ENCODE results near the gene LENEP.
"Not testable (repeated sequence)": the region's sequence is repeated elsewhere in the genome, so short reads cannot be mapped to it uniquely, and the experiment has no call there.

The LENEP gene

GRCh38 chr1:154970631-154971340 is 22.6 kb upstream of the LENEP start, which contains the start of gene SHC1:
TSS of gene SHC1 (minus strand) at chr1:154970747. CDS start at chr1:154970526, 221 bp downstream.
- Histone ChIP-seq H3K4me3 (ENCODE audit: low read length) (peak within 1 kb of the TSS; percentile 71), H3K9ac (ENCODE audit: low read depth, low read length) (peak within 1 kb of the TSS; percentile 73), H3K27me3 (ENCODE audit: insufficient read depth, low read length) (no peaks in the 10 kb centered on the region), H3K9me3 (ENCODE audit: insufficient read depth, low read depth, low read length) (no peaks in the 10 kb centered on the region), H3K27ac (ENCODE audit: low read depth, low read length) (peak within 1 kb of the TSS; percentile 100), H3K4me1 (ENCODE audit: insufficient read depth, low read length) (peaks cover 25% of the 10 kb centered on the region), H3K36me3 (ENCODE audit: insufficient read depth, low read length) (peaks cover 27% of the 10 kb centered on the region)
- 1% methylated on average over 13 of the region's 15 CpGs for WGBS

DNA sequence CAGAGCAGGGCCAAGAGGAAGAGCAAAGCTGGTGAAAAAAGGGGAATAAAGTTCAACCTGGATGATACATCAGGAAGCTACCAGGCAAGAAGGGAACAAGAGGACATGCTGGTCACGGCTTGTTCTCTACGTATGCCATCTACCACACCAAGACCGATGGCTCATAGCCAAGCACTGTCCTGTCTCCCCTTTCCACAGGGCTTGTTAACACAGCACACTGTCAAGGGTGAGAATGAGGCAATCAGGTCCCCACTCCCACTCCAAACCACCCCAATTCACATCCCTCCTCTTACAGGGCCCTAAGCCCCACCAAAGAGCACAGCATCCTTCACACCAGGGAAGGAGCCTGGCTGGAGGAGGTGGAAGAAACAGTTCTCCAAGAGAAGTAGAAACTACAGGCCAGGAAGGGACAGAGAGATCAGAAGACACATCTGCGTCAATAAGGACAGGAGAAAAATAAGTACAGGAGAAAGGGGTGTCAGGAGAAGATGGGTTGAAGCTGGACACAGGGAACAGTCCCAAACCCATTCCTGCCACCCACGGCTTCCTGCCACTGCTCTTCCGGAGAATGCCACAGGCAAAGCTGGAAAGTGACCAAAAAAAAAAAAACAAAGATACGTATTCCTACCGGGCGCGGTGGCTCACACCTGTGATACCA is 21.9 kb upstream of the LENEP start:
- H3K4me1 ChIP-seq (ENCODE audit: insufficient read depth, low read length) = peaks cover 29% of the 10 kb centered on the region
- 60% methylated on average over 10 of the region's 10 CpGs for WGBS
- H3K9me3 ChIP-seq (ENCODE audit: insufficient read depth, low read depth, low read length) = no peaks in the 10 kb centered on the region
- H3K36me3 ChIP-seq (ENCODE audit: insufficient read depth, low read length) = peaks cover 20% of the 10 kb centered on the region
- H3K27me3 ChIP-seq (ENCODE audit: insufficient read depth, low read length) = no peaks in the 10 kb centered on the region
- peak overlapping the region; percentile 73 for H3K9ac ChIP-seq (ENCODE audit: low read depth, low read length)
- H3K4me3 ChIP-seq (ENCODE audit: low read length) = peak overlapping the region; percentile 71
- H3K27ac ChIP-seq (ENCODE audit: low read depth, low read length) = peak overlapping the region; percentile 100

- Histone ChIP-seq H3K9ac (ENCODE audit: low read depth, low read length) (peak overlapping the region; percentile 90), H3K4me1 (ENCODE audit: insufficient read depth, low read length) (peaks cover 33% of the 10 kb centered on the region), H3K27me3 (ENCODE audit: insufficient read depth, low read length) (no peaks in the 10 kb centered on the region), H3K4me3 (ENCODE audit: low read length) (peak overlapping the region; percentile 81), H3K9me3 (ENCODE audit: insufficient read depth, low read depth, low read length) (no peaks in the 10 kb centered on the region), H3K36me3 (ENCODE audit: insufficient read depth, low read length) (peaks cover 13% of the 10 kb centered on the region), H3K27ac (ENCODE audit: low read depth, low read length) (peak overlapping the region; percentile 100)
- WGBS = 22% methylated on average over 2 of the region's 3 CpGs
These were observed 21.2 kb upstream of the LENEP start for GRCh38 chr1:154972213-154972516.

- Histone ChIP-seq H3K27ac (ENCODE audit: low read depth, low read length) (peak overlapping the region; percentile 100), H3K4me3 (ENCODE audit: low read length) (peak overlapping the region; percentile 81), H3K9me3 (ENCODE audit: insufficient read depth, low read depth, low read length) (no peaks in the 10 kb centered on the region), H3K4me1 (ENCODE audit: insufficient read depth, low read length) (peaks cover 33% of the 10 kb centered on the region), H3K36me3 (ENCODE audit: insufficient read depth, low read length) (peaks cover 11% of the 10 kb centered on the region), H3K9ac (ENCODE audit: low read depth, low read length) (peak overlapping the region; percentile 90), H3K27me3 (ENCODE audit: insufficient read depth, low read length) (no peaks in the 10 kb centered on the region)
- 3% methylated on average over 16 of the region's 18 CpGs for WGBS
These were observed 20.7 kb upstream of the LENEP start for GRCh38 chr1:154972517-154973343.

DNA sequence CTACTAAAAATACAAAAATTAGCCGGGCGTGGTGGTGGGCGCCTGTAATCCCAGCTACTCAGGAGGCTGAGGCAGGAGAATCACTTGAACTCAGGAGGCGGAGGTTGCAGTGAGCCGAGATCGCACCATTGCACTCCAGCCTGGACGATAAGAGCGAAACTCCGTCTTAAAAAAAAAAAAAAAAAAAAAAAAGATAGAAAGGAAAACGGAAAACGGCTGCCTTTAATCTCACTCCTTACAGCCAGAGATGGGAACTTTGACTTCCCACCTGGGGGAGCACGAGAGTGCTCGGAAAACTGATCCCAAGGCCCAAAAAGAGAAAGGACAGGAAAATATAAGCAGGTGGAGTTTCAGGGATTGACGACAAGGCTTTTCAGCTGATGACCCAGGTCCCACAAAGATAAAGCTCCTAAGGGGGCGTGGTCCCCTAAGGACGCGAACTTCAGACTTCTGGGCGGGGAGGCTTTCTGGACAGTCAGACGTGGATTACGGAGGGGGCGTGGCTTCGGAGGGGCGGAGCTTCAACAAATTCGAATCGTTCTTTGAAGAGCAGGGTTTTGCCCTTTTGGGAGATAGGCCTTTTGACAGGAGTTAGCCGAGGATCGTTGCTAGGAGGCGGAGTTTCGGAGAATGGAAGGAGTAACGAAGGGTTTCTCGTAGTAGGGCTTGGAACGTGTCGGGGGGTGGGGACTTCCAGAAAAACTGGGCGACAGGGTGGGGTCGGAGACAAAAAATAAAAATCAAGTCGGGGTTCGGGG is 19.9 kb upstream of the LENEP start:
- H3K27ac ChIP-seq (ENCODE audit: low read depth, low read length) = peak overlapping the region; percentile 100
- H3K4me3 ChIP-seq (ENCODE audit: low read length) = peak overlapping the region; percentile 81
- peaks cover 11% of the 10 kb centered on the region for H3K36me3 ChIP-seq (ENCODE audit: insufficient read depth, low read length)
- peak overlapping the region; percentile 90 for H3K9ac ChIP-seq (ENCODE audit: low read depth, low read length)
- H3K9me3 ChIP-seq (ENCODE audit: insufficient read depth, low read depth, low read length) = no peaks in the 10 kb centered on the region
- peaks cover 32% of the 10 kb centered on the region for H3K4me1 ChIP-seq (ENCODE audit: insufficient read depth, low read length)
- H3K27me3 ChIP-seq (ENCODE audit: insufficient read depth, low read length) = no peaks in the 10 kb centered on the region
- under 1% methylated on average over 31 of the region's 37 CpGs for WGBS

- Histone ChIP-seq H3K4me1 (ENCODE audit: insufficient read depth, low read length) (peaks cover 25% of the 10 kb centered on the region), H3K9me3 (ENCODE audit: insufficient read depth, low read depth, low read length) (no peaks in the 10 kb centered on the region), H3K27me3 (ENCODE audit: insufficient read depth, low read length) (no peaks in the 10 kb centered on the region), H3K27ac (ENCODE audit: low read depth, low read length) (peak within 1 kb of the TSS; percentile 100), H3K36me3 (ENCODE audit: insufficient read depth, low read length) (peaks cover 16% of the 10 kb centered on the region), H3K4me3 (ENCODE audit: low read length) (peak within 1 kb of the TSS; percentile 81), H3K9ac (ENCODE audit: low read depth, low read length) (peak within 1 kb of the TSS; percentile 90)
- WGBS = under 1% methylated on average over 47 of the region's 47 CpGs
These were observed 19.1 kb upstream of the LENEP start, which contains the start of gene CKS1B for GRCh38 chr1:154974102-154974807. TSS of gene CKS1B (plus strand) at chr1:154974681. CDS start at chr1:154974746, 65 bp downstream.

DNA sequence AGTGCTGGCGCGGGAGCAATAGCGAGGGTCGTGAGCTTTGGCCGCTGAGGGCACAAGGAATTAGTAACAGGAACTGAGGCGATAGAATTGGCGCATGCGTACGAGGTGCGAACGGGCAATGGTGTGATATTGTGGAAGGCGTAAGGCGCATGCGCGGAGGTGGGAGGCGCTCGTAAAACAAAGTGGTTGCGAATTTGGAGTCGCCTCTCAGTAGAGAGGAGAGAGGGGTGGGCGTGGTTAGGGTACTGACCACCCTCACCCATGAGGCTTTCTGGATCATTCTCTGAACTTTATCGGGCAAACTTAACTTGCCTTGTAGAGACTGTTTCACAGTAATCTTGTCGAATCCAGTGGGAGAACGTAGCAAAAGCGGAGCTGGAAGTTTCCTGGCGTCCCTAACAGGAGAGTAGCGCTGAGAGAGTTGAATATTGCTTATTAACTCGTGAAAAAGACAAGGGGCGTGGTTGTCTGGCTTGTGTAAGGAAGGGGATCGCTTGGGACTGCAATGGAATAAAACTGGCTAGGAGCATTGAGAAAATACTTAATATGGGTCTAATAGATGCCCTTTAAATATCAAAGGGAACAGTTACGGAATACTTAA is 18.5 kb upstream of the LENEP start:
- H3K27me3 ChIP-seq (ENCODE audit: insufficient read depth, low read length) = no peaks in the 10 kb centered on the region
- H3K27ac ChIP-seq (ENCODE audit: low read depth, low read length) = peak overlapping the region; percentile 100
- H3K4me1 ChIP-seq (ENCODE audit: insufficient read depth, low read length) = peaks cover 25% of the 10 kb centered on the region
- peak overlapping the region; percentile 79 for H3K9ac ChIP-seq (ENCODE audit: low read depth, low read length)
- no peaks in the 10 kb centered on the region for H3K9me3 ChIP-seq (ENCODE audit: insufficient read depth, low read depth, low read length)
- H3K4me3 ChIP-seq (ENCODE audit: low read length) = peak overlapping the region; percentile 81
- H3K36me3 ChIP-seq (ENCODE audit: insufficient read depth, low read length) = peaks cover 22% of the 10 kb centered on the region
- under 1% methylated on average over 30 of the region's 30 CpGs for WGBS

DNA sequence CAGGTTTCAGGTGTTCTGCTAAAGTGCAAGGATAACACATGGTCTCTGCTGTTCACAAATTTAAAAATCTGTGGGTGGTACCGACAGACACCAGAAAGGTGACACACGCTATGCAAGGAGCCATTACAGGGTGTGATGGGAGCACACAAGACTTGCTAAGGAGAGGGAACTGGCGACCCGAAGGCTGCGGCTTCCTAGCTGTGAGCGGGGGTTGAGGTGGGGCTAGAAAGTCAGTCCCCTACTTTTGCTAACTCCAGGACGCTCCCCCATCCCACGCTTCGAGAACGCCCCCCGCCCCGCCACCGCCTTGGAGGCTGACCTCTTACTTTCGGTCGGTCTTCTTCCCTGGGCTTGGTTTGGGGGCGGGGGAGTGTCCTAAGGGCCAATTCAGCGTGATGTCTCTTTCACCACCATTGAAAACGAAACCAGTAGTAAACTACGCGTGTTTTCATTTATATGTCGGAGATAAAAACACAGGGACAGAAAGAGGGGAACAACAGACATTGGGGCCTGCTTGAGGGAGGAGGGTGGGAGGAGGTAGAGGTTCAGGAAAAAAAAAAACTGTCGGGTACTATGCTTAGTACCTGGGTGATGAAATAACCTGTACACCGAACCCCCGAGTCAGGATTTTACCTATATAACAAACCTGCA is 17.9 kb upstream of the LENEP start:
- H3K36me3 ChIP-seq (ENCODE audit: insufficient read depth, low read length) = peaks cover 26% of the 10 kb centered on the region
- no peaks in the 10 kb centered on the region for H3K9me3 ChIP-seq (ENCODE audit: insufficient read depth, low read depth, low read length)
- no peaks in the 10 kb centered on the region for H3K27me3 ChIP-seq (ENCODE audit: insufficient read depth, low read length)
- H3K4me3 ChIP-seq (ENCODE audit: low read length) = peak overlapping the region; percentile 81
- H3K4me1 ChIP-seq (ENCODE audit: insufficient read depth, low read length) = peaks cover 25% of the 10 kb centered on the region
- peak overlapping the region; percentile 79 for H3K9ac ChIP-seq (ENCODE audit: low read depth, low read length)
- under 1% methylated on average over 21 of the region's 24 CpGs for WGBS
- peak overlapping the region; percentile 100 for H3K27ac ChIP-seq (ENCODE audit: low read depth, low read length)

DNA sequence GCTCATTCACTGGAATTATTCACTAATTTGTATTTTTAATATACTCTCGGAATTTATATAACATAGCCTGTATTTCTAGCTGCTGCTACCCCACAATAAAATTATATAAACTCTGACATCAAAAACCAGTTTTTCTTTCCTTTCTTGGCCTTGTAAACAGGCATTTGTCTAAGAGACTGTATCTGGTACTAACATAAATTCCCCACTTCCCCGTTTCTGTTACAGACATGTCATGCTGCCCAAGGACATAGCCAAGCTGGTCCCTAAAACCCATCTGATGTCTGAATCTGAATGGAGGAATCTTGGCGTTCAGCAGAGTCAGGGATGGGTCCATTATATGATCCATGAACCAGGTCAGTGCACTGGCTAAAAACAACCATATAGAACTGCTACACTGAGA is 15.6 kb upstream of the LENEP start:
- H3K9ac ChIP-seq (ENCODE audit: low read depth, low read length) = not testable (repeated sequence)

More for the DNA sequence above, 15.6 kb upstream of the LENEP start:
- not testable (repeated sequence) for H3K27ac ChIP-seq (ENCODE audit: low read depth, low read length); H3K9me3 ChIP-seq (ENCODE audit: insufficient read depth, low read depth, low read length); H3K4me3 ChIP-seq (ENCODE audit: low read length); H3K27me3 ChIP-seq (ENCODE audit: insufficient read depth, low read length)
- peaks cover 36% of the 10 kb centered on the region for H3K36me3 ChIP-seq (ENCODE audit: insufficient read depth, low read length)
- H3K4me1 ChIP-seq (ENCODE audit: insufficient read depth, low read length) = peaks cover 18% of the 10 kb centered on the region
- WGBS = 87% methylated on average over 3 of the region's 3 CpGs

Data from HUES64 (cell line).